Embryonic facial prominence (tissue), 1 donor: ENCODE measurements around the gene TAF3.

Source experiments
- DNase-seq: peaks from one replicate; pipeline ENCODE4 v3.0.0-alpha.2; 2016; ENCODE audit errors: extremely low spot score

Gene TAF3

GRCh38 chr10:8057636-8058273 lies 239.4 kb downstream of the TAF3 start:
- no peak for DNase-seq

- no peak for DNase-seq
Observed at GRCh38 chr10:8058274-8059111, 240.2 kb downstream of the TAF3 start.

GRCh38 chr10:8059191-8059936 lies 241.1 kb downstream of the TAF3 start:
- DNase-seq, result no peak

GRCh38 chr10:8060010-8060703 lies 241.9 kb downstream of the TAF3 start:
- no peak for DNase-seq

- no peak for DNase-seq
Observed at GRCh38 chr10:8060704-8061121, 242.4 kb downstream of the TAF3 start.

- no peak for DNase-seq
Observed at GRCh38 chr10:8061274-8062211, 243.2 kb downstream of the TAF3 start.

- DNase-seq, result no peak
Observed at GRCh38 chr10:8063128-8063908, 245.0 kb downstream of the TAF3 start.

GRCh38 chr10:8063935-8064334 lies 245.6 kb downstream of the TAF3 start:
- DNase-seq, result no peak

GRCh38 chr10:8064436-8064835 lies 246.1 kb downstream of the TAF3 start:
- DNase-seq, result no peak

- no peak for DNase-seq
Observed at GRCh38 chr10:8065651-8066050, 247.3 kb downstream of the TAF3 start.

- no peak for DNase-seq
Observed at GRCh38 chr10:8066124-8066523, 247.8 kb downstream of the TAF3 start.
